Stomach (tissue), 19 donors: ENCODE measurements around the gene ATRNL1. TPM values are rescaled to one million over a fixed set of nuclear protein-coding genes. Genes with fewer than 3 reads are reported as not detected.
A peak's percentile ranks its signal among the peaks of the same experiment; 100 is the strongest.

Source experiments
- DNase-seq, 2 donors: peaks; one replicate each; pipeline versions ENCODE4 v3.0.0 to v3.0.0-alpha.2; 2013 to 2019
- H3K27ac ChIP-seq, 5 donors: fragments of 200-600 bp in 4 of 5; sonication (generic) in 4 of 5; one replicate each; pipeline ENCODE4 v1.5.1; 2013 to 2019; ENCODE audit warnings: mild to moderate bottlenecking in 1 of 5, moderate library complexity in 1 of 5
- H3K27me3 ChIP-seq, 3 donors: fragments of 200-600 bp; sonication (generic); one replicate each; pipeline ENCODE4 v1.5.1; 2017 to 2019; ENCODE audit warnings: mixed run types in 1 of 3
- H3K36me3 ChIP-seq, 4 donors: fragments of 200-600 bp; sonication (generic); 1 replicate in 3 of 4; 2 replicates in 1 of 4; pipeline ENCODE4 v1.5.1; 2016 to 2019
- H3K4me1 ChIP-seq, 4 donors: fragments of 200-600 bp; sonication (generic); one replicate each; pipeline ENCODE4 v1.5.1; 2016 to 2019
- H3K4me3 ChIP-seq, 4 donors: fragments of 200-600 bp; sonication (generic) in 3 of 4; one replicate each; pipeline ENCODE4 v1.5.1; 2016 to 2019; ENCODE audit warnings: mild to moderate bottlenecking in 1 of 4
- H3K9me3 ChIP-seq, 4 donors: fragments of 200-600 bp; sonication (generic); one replicate each; pipeline ENCODE4 v1.5.1; 2016 to 2019
- CTCF ChIP-seq, 7 experiments: fragments of 450-650 bp in 4 of 7; fragments of 200-600 bp in 3 of 7; sonication (generic) in 3 of 7; IDR thresholded peaks; one replicate each; pipeline ENCODE4 v1.5.1; 2016 to 2019; ENCODE audit warnings: antibody characterized with exemption in 7 of 7, control low read depth in 2 of 7, mild to moderate bottlenecking in 1 of 7
- EP300 ChIP-seq: sonication (generic); formaldehyde crosslinking; IDR thresholded peaks from one replicate; pipeline ENCODE4 v1.6.1; 2017; ENCODE audit warnings: antibody characterized with exemption
- POLR2A ChIP-seq, 4 donors: fragments of 450-650 bp; IDR thresholded peaks; one replicate each; pipeline ENCODE4 v1.6.1; 2016; ENCODE audit warnings: antibody characterized with exemption in 4 of 4, control low read depth in 2 of 4, mild to moderate bottlenecking in 1 of 4, moderate library complexity in 1 of 4
- POLR2AphosphoS5 ChIP-seq, 3 donors: sonication (generic); formaldehyde crosslinking; IDR thresholded peaks; one replicate each; pipeline ENCODE4 v1.6.1; 2016; ENCODE audit warnings: antibody characterized with exemption in 3 of 3
- WGBS, 5 donors: extraction: QIAGEN DNeasy Blood & Tissue Kit in 3 of 5; methylation state at CpG; one replicate each; pipeline versions ENCODE4 v1.1.5 to v1.1.7; 2013 to 2018; 5-methylcytosine and 5-hydroxymethylcytosine counted together
- intact Hi-C: fragments of 100-400 bp; cut with DNase I; formaldehyde crosslinking; loops from one replicate; pipeline ENCODE4 v1.15.1; 2023; ENCODE audit warnings: low total_unique reads
- long read RNA-seq, 10 donors: transcript quantifications; one replicate each; lab custom pipeline, GENCODE V29; 2026
- polyA plus RNA-seq, 3 donors: library from polyadenylated mRNA; stranded (reverse); fragments of 200-250 nt; gene quantifications; one replicate each; pipeline ENCODE4 v1.2.3, GENCODE V29; 2013
- total RNA-seq, 5 donors: library from RNA; depleted of rRNA; stranded (reverse); fragments of >200 nt; gene quantifications; one replicate each; pipeline versions ENCODE4 v1.1.0 to v1.2.3, GENCODE V29; 2014 to 2016
- donor health status: healthy with polysubstance abuse.
- donor health status: Bipolar disorder and iron deficiency.
- donor health status: healthy.

Gene ATRNL1
- total RNA-seq (10 to 100 TPM in 1 of 5 donors, 1 to 10 TPM in 2, under 1 TPM in 2; 0.45 to 50.7 (median 6.4) TPM), polyA plus RNA-seq (under 1 TPM in 2 of 3 donors, not detected in 1; 0.12 to 0.28 TPM)
- long read RNA-seq, donor 1, partial matches to known transcripts = 0 of 1 reads
- long read RNA-seq, donor 1, other reads (novel, unspliced or antisense) = 0 of 1 reads
- long read RNA-seq, donor 2 = 0 reads
- long read RNA-seq, donor 3 = 0 reads
- long read RNA-seq, donor 4 = 0 reads
- long read RNA-seq, donor 5 = 0 reads
- long read RNA-seq, donor 6, partial matches to known transcripts = 0 of 1 reads
- long read RNA-seq, donor 6, other reads (novel, unspliced or antisense) = 0 of 1 reads
- long read RNA-seq, donor 7 = 0 reads
- long read RNA-seq, donor 8 = 0 reads
- long read RNA-seq, donor 9, partial matches to known transcripts = 0 of 1 reads
- long read RNA-seq, donor 9, other reads (novel, unspliced or antisense) = 0 of 1 reads
- long read RNA-seq, donor 10 = 0 reads

DNA sequence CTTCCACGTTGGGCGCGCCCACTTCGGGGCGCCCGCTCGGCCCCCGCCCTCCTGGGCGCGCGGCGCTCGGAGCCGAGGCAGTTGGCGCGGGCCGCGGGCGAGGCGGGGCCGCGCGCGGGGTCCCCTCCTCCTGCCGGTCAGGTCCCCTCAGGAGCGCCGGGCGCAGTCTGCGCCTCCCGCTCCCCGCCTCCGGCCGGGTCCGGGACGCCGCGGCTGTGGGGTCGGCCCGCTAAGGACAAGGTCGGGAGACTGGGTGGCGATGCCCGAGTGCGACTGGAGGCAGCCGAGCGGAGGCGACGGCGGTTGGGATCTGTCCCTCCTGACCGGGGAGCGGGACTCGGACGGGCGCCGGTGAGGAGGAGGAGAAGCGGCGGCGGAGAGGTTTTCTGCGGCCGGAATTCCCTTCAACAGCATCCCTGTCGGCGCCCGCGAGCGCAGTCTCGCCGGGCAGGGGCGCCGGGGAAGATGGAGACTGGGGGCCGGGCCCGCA is at the start of gene ATRNL1:
TSS of gene ATRNL1 (plus strand) at position 80 of the 490 bp plus-strand sequence. CDS start at position 466, 386 bp downstream.
- intact Hi-C loops = no loop called here
- peaks cover 8 to 56% (median 33%) of the 10 kb centered on the region in 3 donors for H3K27me3 ChIP-seq
- 0 to 5% (median 0%) methylated on average over 8 to 70 of the region's 70 CpGs for WGBS, 5 donors
- H3K27ac ChIP-seq = peak within 1 kb of the TSS in 2 of 5 donors; percentile 49 to 55
- H3K36me3 ChIP-seq = no peaks in the 10 kb centered on the region
- DNase-seq = peak in 1 of 2 donors; percentile 82
- no peaks in the 10 kb centered on the region for H3K9me3 ChIP-seq
- peak within 1 kb of the TSS; percentile 60 to 85 (median 68) for H3K4me3 ChIP-seq
- H3K4me1 ChIP-seq = peaks cover 9 to 31% (median 20%) of the 10 kb centered on the region in 4 donors
- TF ChIP-seq CTCF (IDR thresholded peaks at IDR 0.05) = no peak
- TF ChIP-seq POLR2A (IDR thresholded peaks at IDR 0.05) = no peak
- no peak for TF ChIP-seq POLR2AphosphoS5 (IDR thresholded peaks at IDR 0.05)
- no peak for TF ChIP-seq EP300

DNA sequence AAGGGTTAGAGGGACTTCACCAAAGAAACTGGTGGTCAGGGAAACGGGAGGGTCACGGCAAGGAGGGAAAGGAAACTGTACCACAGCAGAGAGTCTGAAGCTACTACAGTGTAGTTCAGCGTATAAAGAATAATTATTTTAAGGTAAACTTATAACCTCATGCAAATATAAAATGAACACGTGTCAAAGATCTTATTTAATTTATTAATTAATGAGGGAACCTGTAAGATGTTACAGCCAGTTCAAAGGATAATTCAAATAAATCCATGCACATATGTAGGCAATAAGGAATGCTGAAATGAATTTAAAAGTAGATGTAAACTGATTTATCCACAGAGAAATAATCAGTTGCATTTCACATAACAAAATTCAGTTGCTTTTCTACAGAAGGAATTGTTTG is 49.4 kb upstream of the ATRNL1 start:
- Histone ChIP-seq H3K36me3 (no peaks in the 10 kb centered on the region), H3K4me3 (no peak overlapping the region), H3K4me1 (no peaks in the 10 kb centered on the region), H3K27me3 (no peaks in the 10 kb centered on the region), H3K27ac (no peak overlapping the region), H3K9me3 (no peaks in the 10 kb centered on the region)
- intact Hi-C loops = no loop called here
- 74 to 91% (median 86%) methylated on average over 4 of the region's 4 CpGs for WGBS, 5 donors
- no peak for TF ChIP-seq CTCF (IDR thresholded peaks at IDR 0.05)
- no peak for TF ChIP-seq POLR2A (IDR thresholded peaks at IDR 0.05)
- TF ChIP-seq POLR2AphosphoS5 (IDR thresholded peaks at IDR 0.05) = no peak
- no peak for TF ChIP-seq EP300
- DNase-seq = no peak

GRCh38 chr10:115044891-115045290 is 48.3 kb upstream of the ATRNL1 start:
- no peak overlapping the region for H3K27ac ChIP-seq
- intact Hi-C loops = no loop called here
- H3K36me3 ChIP-seq = no peaks in the 10 kb centered on the region
- no peak for TF ChIP-seq CTCF (IDR thresholded peaks at IDR 0.05)
- no peaks in the 10 kb centered on the region for H3K27me3 ChIP-seq
- no peak overlapping the region for H3K4me3 ChIP-seq
- no peak for DNase-seq
- 85 to 97% (median 93%) methylated on average over 1 of the region's 1 CpG for WGBS, 5 donors
- no peaks in the 10 kb centered on the region for H3K9me3 ChIP-seq
- no peaks in the 10 kb centered on the region for H3K4me1 ChIP-seq

DNA sequence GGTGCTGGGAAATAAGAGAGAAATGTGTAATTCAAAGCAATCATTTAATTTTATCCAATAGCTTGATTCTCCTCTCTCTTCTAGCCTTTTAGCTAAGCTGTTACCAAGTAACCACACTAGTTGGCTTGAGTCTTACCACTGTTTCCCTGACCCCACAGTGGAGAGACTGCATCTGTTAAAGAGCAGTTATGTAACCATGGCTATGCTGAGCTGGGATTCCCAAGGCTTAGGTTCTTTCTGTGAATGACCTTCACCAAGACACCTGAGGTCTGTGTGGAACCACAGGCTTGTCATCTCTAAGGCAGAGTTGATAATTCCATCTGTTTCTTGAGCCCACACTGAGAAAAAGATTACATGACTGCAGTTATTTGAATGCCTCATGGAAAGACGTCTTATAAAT is 47.7 kb upstream of the ATRNL1 start:
- H3K36me3 ChIP-seq = no peaks in the 10 kb centered on the region
- TF ChIP-seq EP300 (no peak), POLR2A (IDR thresholded peaks at IDR 0.05) (no peak), CTCF (IDR thresholded peaks at IDR 0.05) (no peak)
- no peaks in the 10 kb centered on the region for H3K4me1 ChIP-seq
- DNase-seq = peak in 1 of 2 donors; percentile 22
- intact Hi-C loops = no loop called here
- H3K4me3 ChIP-seq = no peak overlapping the region
- H3K27me3 ChIP-seq = no peaks in the 10 kb centered on the region
- no peaks in the 10 kb centered on the region for H3K9me3 ChIP-seq
- 44 to 72% (median 63%) methylated on average over 1 of the region's 1 CpG for WGBS, 5 donors
- no peak overlapping the region for H3K27ac ChIP-seq
